ENCODE results near the gene METTL5.

DNA sequence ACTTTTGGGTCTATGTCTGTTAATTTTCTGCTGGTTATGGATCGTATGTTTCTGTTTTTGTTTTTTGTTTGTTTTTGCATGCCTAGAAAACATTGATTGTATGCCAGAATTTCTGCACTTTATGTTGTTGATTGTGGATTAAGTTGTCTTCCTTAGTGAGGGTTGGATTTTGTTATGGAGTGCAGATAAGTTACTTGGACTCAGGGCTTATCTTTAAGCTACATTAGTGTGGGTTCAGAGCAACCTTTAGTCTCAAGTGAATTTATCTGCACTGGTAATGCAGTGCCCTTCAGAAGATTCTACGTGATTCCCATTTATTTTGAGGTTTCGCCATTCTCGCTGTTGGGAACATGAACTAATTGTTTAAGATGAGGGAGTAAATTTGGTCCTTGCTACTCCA, 35.4 kb upstream of the METTL5 start:
- TF ChIP-seq, protein P1, sequence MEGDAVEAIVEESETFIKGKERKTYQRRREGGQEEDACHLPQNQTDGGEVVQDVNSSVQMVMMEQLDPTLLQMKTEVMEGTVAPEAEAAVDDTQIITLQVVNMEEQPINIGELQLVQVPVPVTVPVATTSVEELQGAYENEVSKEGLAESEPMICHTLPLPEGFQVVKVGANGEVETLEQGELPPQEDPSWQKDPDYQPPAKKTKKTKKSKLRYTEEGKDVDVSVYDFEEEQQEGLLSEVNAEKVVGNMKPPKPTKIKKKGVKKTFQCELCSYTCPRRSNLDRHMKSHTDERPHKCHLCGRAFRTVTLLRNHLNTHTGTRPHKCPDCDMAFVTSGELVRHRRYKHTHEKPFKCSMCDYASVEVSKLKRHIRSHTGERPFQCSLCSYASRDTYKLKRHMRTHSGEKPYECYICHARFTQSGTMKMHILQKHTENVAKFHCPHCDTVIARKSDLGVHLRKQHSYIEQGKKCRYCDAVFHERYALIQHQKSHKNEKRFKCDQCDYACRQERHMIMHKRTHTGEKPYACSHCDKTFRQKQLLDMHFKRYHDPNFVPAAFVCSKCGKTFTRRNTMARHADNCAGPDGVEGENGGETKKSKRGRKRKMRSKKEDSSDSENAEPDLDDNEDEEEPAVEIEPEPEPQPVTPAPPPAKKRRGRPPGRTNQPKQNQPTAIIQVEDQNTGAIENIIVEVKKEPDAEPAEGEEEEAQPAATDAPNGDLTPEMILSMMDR (IDR thresholded peaks at IDR 0.05; ENCODE audit: insufficient read depth, low read length, poor library complexity, severe bottlenecking) = no peak
- no peak for TF ChIP-seq EZH2phosphoT487 (conservative IDR thresholded peaks at IDR 0.05; ENCODE audit: low read length)
